Inflammatory macrophage (primary cell): ENCODE data around the gene C11orf58.

Experiments used
- DNase-seq, 2 donors: peaks; one replicate each; pipeline ENCODE4 v3.0.0-alpha.2; 2020 to 2022
- total RNA-seq, 18 experiments: gene quantifications; one replicate each; lab custom pipeline; 2026; ENCODE audit warnings: mixed read lengths in 6 of 18, inconsistent platforms in 2 of 18; lab: John Stamatoyannopoulos, UW

The C11orf58 gene
- total RNA-seq = 84.7 to 232 (median 129) reads per million in 18 experiments

GRCh38 chr11:16738193-16738946, at the start of gene C11orf58:
Gene C11orf58, plus strand, starts transcription at chr11:16738647. Its CDS starts 132 bp downstream, at chr11:16738779.
- peak; percentile 97 for DNase-seq

GRCh38 chr11:16690086-16690485, 48.4 kb upstream of the C11orf58 start:
- DNase-seq = no peak

GRCh38 chr11:16703795-16704194, 34.7 kb upstream of the C11orf58 start:
- no peak for DNase-seq

GRCh38 chr11:16713594-16713993, 24.9 kb upstream of the C11orf58 start:
- DNase-seq = no peak

GRCh38 chr11:16722581-16723344, 15.7 kb upstream of the C11orf58 start:
- DNase-seq = no peak

GRCh38 chr11:16727806-16728205, 10.6 kb upstream of the C11orf58 start:
- no peak for DNase-seq

GRCh38 chr11:16737818-16738192, 642 bp upstream of the C11orf58 start:
- no peak for DNase-seq

GRCh38 chr11:16738947-16739815, 734 bp downstream of the C11orf58 start:
- DNase-seq = peak; percentile 52 to 64

- peak in 1 of 2 donors; percentile 22 for DNase-seq
Observed at GRCh38 chr11:16741473-16741872, 3.0 kb downstream of the C11orf58 start.

GRCh38 chr11:16743478-16743877, 5.0 kb downstream of the C11orf58 start:
- DNase-seq = no peak

GRCh38 chr11:16744128-16744725, 5.8 kb downstream of the C11orf58 start:
- no peak for DNase-seq

GRCh38 chr11:16745950-16746605, 7.6 kb downstream of the C11orf58 start:
- DNase-seq = no peak

- no peak for DNase-seq
Observed at GRCh38 chr11:16749092-16749491, 10.6 kb downstream of the C11orf58 start.

GRCh38 chr11:16749666-16750065, 11.2 kb downstream of the C11orf58 start:
- no peak for DNase-seq

- no peak for DNase-seq
Observed at GRCh38 chr11:16750417-16750816, 12.0 kb downstream of the C11orf58 start.

- DNase-seq = no peak
Observed at GRCh38 chr11:16758382-16759024, 20.1 kb downstream of the C11orf58 start.

GRCh38 chr11:16759857-16760508, 21.5 kb downstream of the C11orf58 start:
- DNase-seq = no peak

GRCh38 chr11:16763746-16764145, 25.3 kb downstream of the C11orf58 start:
- no peak for DNase-seq

GRCh38 chr11:16764888-16765287, 26.4 kb downstream of the C11orf58 start:
- DNase-seq = no peak

GRCh38 chr11:16767137-16767536, 28.7 kb downstream of the C11orf58 start:
- DNase-seq = no peak

GRCh38 chr11:16767957-16768356, 29.5 kb downstream of the C11orf58 start:
- no peak for DNase-seq
